MM.1S (cell line): ENCODE results near the gene ARHGEF7.

Source experiments
- DNase-seq: peaks from one replicate; pipeline ENCODE4 v3.0.0-alpha.2; 2015
- H2AFZ ChIP-seq: fragments of 300-600 bp; sonication (generic); 2 replicates; pipeline ENCODE4 v1.6.0; 2016; ENCODE audit warnings: antibody characterized with exemption, low read length
- H3F3A ChIP-seq: fragments of 300-600 bp; sonication (generic); 2 replicates; pipeline ENCODE4 v1.6.1; 2016; ENCODE audit warnings: mild to moderate bottlenecking, antibody characterized with exemption, low read length, moderate library complexity, mixed read lengths; ENCODE audit not compliant: insufficient read depth
- H3K27ac ChIP-seq: fragments of 300-600 bp; sonication (generic); 2 replicates; pipeline ENCODE4 v1.5.1; 2016; ENCODE audit warnings: mild to moderate bottlenecking, low read length
- H3K27me3 ChIP-seq: fragments of 300-600 bp; sonication (generic); replicated peaks from 2 replicates; pipeline ENCODE4 v1.6.0; 2016; ENCODE audit warnings: low read length; ENCODE audit not compliant: insufficient read depth
- H3K36me3 ChIP-seq: fragments of 300-600 bp; sonication (generic); replicated peaks from 2 replicates; pipeline ENCODE4 v1.6.1; 2016; ENCODE audit warnings: mild to moderate bottlenecking, low read length, mixed read lengths; ENCODE audit not compliant: insufficient read depth
- H3K4me1 ChIP-seq: fragments of 300-600 bp; sonication (generic); 2 replicates; pipeline ENCODE4 v1.6.1; 2016; ENCODE audit warnings: low read length, mixed read lengths
- H3K4me2 ChIP-seq: fragments of 300-600 bp; sonication (generic); 2 replicates; pipeline ENCODE4 v1.6.0; 2016; ENCODE audit warnings: low read depth, low read length
- H3K4me3 ChIP-seq: fragments of 300-600 bp; sonication (generic); 2 replicates; pipeline ENCODE4 v1.5.1; 2016; ENCODE audit warnings: low read length, mixed read lengths
- H3K79me2 ChIP-seq: fragments of 300-600 bp; sonication (generic); 2 replicates; pipeline ENCODE4 v1.6.1; 2016; ENCODE audit warnings: mixed run types, low read length, mixed read lengths
- H3K9ac ChIP-seq: fragments of 300-600 bp; sonication (generic); 2 replicates; pipeline ENCODE4 v1.6.1; 2016; ENCODE audit warnings: low read length, mixed read lengths
- H3K9me2 ChIP-seq: fragments of 300-600 bp; sonication (generic); replicated peaks from 2 replicates; pipeline ENCODE4 v1.6.1; 2016; ENCODE audit warnings: mild to moderate bottlenecking, low read length, mixed read lengths; ENCODE audit not compliant: insufficient read depth
- H3K9me3 ChIP-seq: fragments of 300-600 bp; sonication (generic); replicated peaks from 2 replicates; pipeline ENCODE4 v1.6.1; 2016; ENCODE audit warnings: mild to moderate bottlenecking, low read length, mixed read lengths; ENCODE audit not compliant: insufficient read depth
- H4K20me1 ChIP-seq: fragments of 300-600 bp; sonication (generic); 2 replicates; pipeline ENCODE4 v1.6.1; 2016; ENCODE audit warnings: mild to moderate bottlenecking, low read length, moderate library complexity, mixed read lengths; ENCODE audit not compliant: insufficient read depth
- EZH2 ChIP-seq: fragments of 300-600 bp; sonication (generic); optimal IDR thresholded peaks from 2 replicates; pipeline ENCODE3; 2017; ENCODE audit warnings: low read depth, mild to moderate bottlenecking, antibody characterized with exemption, low read length, mixed read lengths
- EZH2phosphoT487 ChIP-seq: fragments of 300-600 bp; sonication (generic); IDR thresholded peaks from 2 replicates; pipeline ENCODE4 v1.6.1; 2018; ENCODE audit warnings: antibody characterized with exemption, low read length
- TF ChIP-seq, protein P1 (sequence below): fragments of 300-600 bp; sonication (generic); IDR thresholded peaks from 2 replicates; pipeline ENCODE4 v1.5.1; 2016; ENCODE audit warnings: antibody characterized with exemption, low read length, mixed read lengths

ARHGEF7 gene

DNA sequence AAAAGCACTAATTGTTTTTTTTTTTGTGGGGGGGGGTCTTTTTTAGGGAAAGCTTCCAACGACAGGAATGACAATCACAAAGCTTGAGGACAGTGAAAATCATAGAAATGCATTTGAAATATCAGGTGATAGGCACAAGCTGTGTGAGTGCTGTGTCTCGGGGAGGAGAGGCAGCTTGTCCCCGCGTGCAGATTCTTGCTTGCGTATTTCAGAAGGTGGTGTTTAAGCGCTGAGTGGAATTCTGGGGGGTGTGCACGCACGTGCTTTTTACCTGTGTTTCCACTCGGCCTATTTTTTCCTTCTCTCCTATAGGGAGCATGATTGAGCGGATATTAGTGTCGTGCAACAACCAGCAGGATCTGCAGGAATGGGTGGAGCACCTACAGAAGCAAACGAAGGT, 165.1 kb downstream of the ARHGEF7 start:
- H3K4me1 ChIP-seq: no peaks in the 10 kb centered on the region
- H2AFZ ChIP-seq: no peak overlapping the region
- no peak for DNase-seq
- H4K20me1 ChIP-seq: no peaks in the 10 kb centered on the region
- H3K27me3 ChIP-seq: no peaks in the 10 kb centered on the region
- TF ChIP-seq EZH2phosphoT487 (no peak), EZH2 (no peak)
- TF ChIP-seq, protein P1, sequence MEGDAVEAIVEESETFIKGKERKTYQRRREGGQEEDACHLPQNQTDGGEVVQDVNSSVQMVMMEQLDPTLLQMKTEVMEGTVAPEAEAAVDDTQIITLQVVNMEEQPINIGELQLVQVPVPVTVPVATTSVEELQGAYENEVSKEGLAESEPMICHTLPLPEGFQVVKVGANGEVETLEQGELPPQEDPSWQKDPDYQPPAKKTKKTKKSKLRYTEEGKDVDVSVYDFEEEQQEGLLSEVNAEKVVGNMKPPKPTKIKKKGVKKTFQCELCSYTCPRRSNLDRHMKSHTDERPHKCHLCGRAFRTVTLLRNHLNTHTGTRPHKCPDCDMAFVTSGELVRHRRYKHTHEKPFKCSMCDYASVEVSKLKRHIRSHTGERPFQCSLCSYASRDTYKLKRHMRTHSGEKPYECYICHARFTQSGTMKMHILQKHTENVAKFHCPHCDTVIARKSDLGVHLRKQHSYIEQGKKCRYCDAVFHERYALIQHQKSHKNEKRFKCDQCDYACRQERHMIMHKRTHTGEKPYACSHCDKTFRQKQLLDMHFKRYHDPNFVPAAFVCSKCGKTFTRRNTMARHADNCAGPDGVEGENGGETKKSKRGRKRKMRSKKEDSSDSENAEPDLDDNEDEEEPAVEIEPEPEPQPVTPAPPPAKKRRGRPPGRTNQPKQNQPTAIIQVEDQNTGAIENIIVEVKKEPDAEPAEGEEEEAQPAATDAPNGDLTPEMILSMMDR: no peak
- H3K36me3 ChIP-seq: peaks cover 4% of the 10 kb centered on the region; the same call in 1 of the 2 replicates
- no peak overlapping the region for H3K4me2 ChIP-seq
- H3K79me2 ChIP-seq: no peaks in the 10 kb centered on the region
- H3K9ac ChIP-seq: no peak overlapping the region
- no peaks in the 10 kb centered on the region for H3F3A ChIP-seq
- no peak overlapping the region for H3K4me3 ChIP-seq
- no peaks in the 10 kb centered on the region for H3K9me3 ChIP-seq
- H3K9me2 ChIP-seq: no peaks in the 10 kb centered on the region
- no peak overlapping the region for H3K27ac ChIP-seq

DNA sequence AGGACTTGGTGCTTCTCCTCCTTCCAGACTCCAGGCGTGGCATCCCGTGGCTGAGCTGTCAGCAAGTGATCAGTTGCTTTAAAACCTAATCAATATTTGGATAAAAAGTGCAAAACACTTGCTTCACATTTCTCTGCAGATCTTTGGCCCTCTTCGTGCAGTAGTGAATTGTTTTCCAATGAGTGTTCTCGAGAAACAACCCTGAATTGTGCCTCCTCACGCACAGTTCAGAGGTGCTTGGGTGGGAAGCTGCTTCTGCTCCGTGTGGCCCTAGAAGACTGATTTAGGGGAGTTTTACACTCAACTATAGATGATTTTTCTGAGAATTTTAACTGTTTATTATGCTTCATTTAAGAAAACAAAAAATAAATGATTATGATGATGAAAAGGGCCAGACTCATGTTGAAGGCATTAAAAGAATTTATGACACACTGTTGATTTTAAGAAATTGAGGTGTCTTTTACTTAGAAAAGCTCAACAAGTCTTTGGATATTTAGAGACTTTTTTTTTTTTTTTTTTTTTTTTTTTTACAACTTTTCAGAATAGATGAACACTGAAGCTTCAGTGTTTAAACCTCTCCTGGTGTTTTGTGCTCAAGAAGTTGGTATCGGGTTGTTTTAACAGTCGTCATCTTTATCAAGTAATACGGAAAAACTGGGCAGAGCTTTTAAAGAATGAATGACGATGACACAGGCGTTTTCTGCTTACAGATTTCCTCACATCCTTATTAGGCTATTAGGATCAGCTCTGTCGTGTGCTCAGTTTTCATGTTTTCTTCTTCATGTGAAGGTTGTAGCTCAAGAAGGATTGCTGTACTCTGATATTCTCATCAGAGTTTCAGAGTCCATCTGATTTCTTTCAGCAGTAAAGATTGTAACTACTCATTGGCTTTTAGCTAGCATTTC, 165.8 kb downstream of the ARHGEF7 start:
- Histone ChIP-seq H3F3A (no peaks in the 10 kb centered on the region), H3K27ac (no peak overlapping the region), H3K9me3 (no peaks in the 10 kb centered on the region), H3K4me3 (no peak overlapping the region), H3K79me2 (no peaks in the 10 kb centered on the region), H3K9ac (no peak overlapping the region), H3K9me2 (no peaks in the 10 kb centered on the region), H4K20me1 (no peaks in the 10 kb centered on the region), H3K27me3 (no peaks in the 10 kb centered on the region), H3K36me3 (no peaks in the 10 kb centered on the region; the same call in 1 of the 2 replicates), H2AFZ (no peak overlapping the region), H3K4me2 (no peak overlapping the region), H3K4me1 (no peaks in the 10 kb centered on the region)
- no peak for DNase-seq
- TF ChIP-seq EZH2phosphoT487: no peak
- TF ChIP-seq EZH2: no peak
- TF ChIP-seq, protein P1: no peak

DNA sequence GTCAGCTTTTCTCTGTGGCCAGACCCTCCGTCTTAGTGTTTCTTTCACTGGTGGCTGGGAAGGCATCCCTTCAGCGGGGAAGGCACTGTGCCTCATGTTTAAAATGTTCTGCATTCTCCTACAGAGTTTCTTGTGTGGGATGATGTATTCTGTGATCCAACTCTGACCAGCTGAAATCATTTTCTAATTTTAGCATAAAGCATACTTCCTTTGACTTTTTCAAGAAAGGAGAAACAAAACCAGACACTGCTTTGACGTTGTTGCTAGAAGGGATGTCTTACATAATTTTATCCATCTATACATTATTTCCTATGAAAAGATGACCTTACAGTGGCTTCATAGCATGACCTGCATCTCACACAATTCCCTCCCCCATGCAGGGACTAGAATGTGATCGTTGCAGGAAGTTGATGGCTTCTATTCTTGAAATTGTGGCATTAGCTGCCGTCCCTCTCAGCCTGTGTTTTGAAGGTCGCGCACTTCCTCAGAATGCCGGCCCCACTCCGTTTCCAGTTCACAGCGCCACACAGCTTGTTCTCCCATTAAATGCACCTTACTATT, 166.7 kb downstream of the ARHGEF7 start:
- no peak for DNase-seq
- H3K9ac ChIP-seq: no peak overlapping the region
- H3K36me3 ChIP-seq: no peaks in the 10 kb centered on the region; the same call in 1 of the 2 replicates

More for the DNA sequence above, 166.7 kb downstream of the ARHGEF7 start:
- Histone ChIP-seq H3K4me2 (no peak overlapping the region), H2AFZ (no peak overlapping the region), H3K4me1 (no peaks in the 10 kb centered on the region), H3K9me2 (no peaks in the 10 kb centered on the region), H3K79me2 (no peaks in the 10 kb centered on the region), H3F3A (no peaks in the 10 kb centered on the region), H3K9me3 (no peaks in the 10 kb centered on the region), H3K27me3 (no peaks in the 10 kb centered on the region), H4K20me1 (no peaks in the 10 kb centered on the region), H3K27ac (no peak overlapping the region), H3K4me3 (no peak overlapping the region)
- TF ChIP-seq, protein P1: no peak
- TF ChIP-seq EZH2phosphoT487: no peak
- no peak for TF ChIP-seq EZH2
